Endothelial cell of umbilical vein (primary cell): ENCODE results near the gene ELMO1. TPM values are rescaled to one million over a fixed set of nuclear protein-coding genes. Genes with fewer than 3 reads are reported as not detected.

ENCODE experiments used
- BruUV-seq: library from RNA; stranded (reverse); fragments of 400-500 nt; replicated peaks from 2 replicates; lab custom pipeline; 2021; lab: Mats Ljungman, UMichigan
- CTCF ChIA-PET: fragments of 300-600, 350-600 bp; sonication (Branson Sonifier 250); formaldehyde crosslinking; loops from one replicate; lab custom pipeline; 2021; ENCODE audit warnings: antibody characterized with exemption, inconsistent platforms; lab: Charles Lee
- POLR2A ChIA-PET: fragments of 300-600, 350-600 bp; sonication (Branson Sonifier 250); formaldehyde crosslinking; loops from one replicate; lab custom pipeline; 2021; ENCODE audit warnings: antibody characterized with exemption, inconsistent platforms; lab: Charles Lee
- DNase-seq: peaks from one replicate; pipeline ENCODE4 v3.0.0-alpha.2; 2011; ENCODE audit warnings: low read depth, low spot score
- FAIRE-seq: peaks from 2 replicates; lab custom pipeline; 2011; peaks lifted over from hg19 to GRCh38; lab: Jason Lieb, UNC
- H2AFZ ChIP-seq: 2 replicates; pipeline ENCODE4 v1.6.0; 2012; ENCODE audit warnings: low read depth, low read length, control low read depth, inconsistent platforms
- H3K27ac ChIP-seq: 2 replicates; pipeline ENCODE4 v1.5.1; 2011; ENCODE audit warnings: low read depth, mild to moderate bottlenecking, control low read depth, low read length, moderate library complexity; ENCODE audit not compliant: insufficient read depth
- H3K27me3 ChIP-seq, 2 experiments: 2 replicates each; pipeline versions ENCODE4 v1.6.0 to v1.6.1; 2011; ENCODE audit warnings: low read length in 2 of 2, mixed read lengths in 1 of 2; ENCODE audit not compliant: control insufficient read depth in 2 of 2, insufficient read depth in 2 of 2
- H3K36me3 ChIP-seq, 2 experiments: 2 replicates in 1 of 2; 3 replicates in 1 of 2; pipeline ENCODE4 v1.5.1; 2011; ENCODE audit warnings: low read length in 2 of 2, mild to moderate bottlenecking in 1 of 2, moderate library complexity in 1 of 2; ENCODE audit not compliant: control insufficient read depth in 2 of 2, insufficient read depth in 2 of 2; ENCODE audit errors: extremely low read depth in 1 of 2
- H3K4me1 ChIP-seq: 3 replicates; pipeline ENCODE4 v1.5.1; 2011; ENCODE audit warnings: mild to moderate bottlenecking, low read length; ENCODE audit not compliant: control insufficient read depth, insufficient read depth; ENCODE audit errors: extremely low read depth
- H3K4me2 ChIP-seq: 2 replicates; pipeline ENCODE4 v1.6.1; 2011; ENCODE audit warnings: low read length, control low read depth, mixed read lengths; ENCODE audit not compliant: insufficient read depth
- H3K4me3 ChIP-seq, 3 experiments: fragments of 200-600 bp in 1 of 3; sonication (generic), shearing (Covaris generic) in 1 of 3; replicated peaks in 1 of 3; 2 replicates each; pipeline ENCODE4 v1.5.1; 2011 to 2016; ENCODE audit warnings: control low read depth in 3 of 3, low read length in 3 of 3, mild to moderate bottlenecking in 2 of 3, inconsistent platforms in 1 of 3, low read depth in 1 of 3, moderate library complexity in 1 of 3; ENCODE audit not compliant: insufficient read depth in 1 of 3
- H3K79me2 ChIP-seq: 2 replicates; pipeline ENCODE4 v1.6.0; 2012; ENCODE audit warnings: low read length, inconsistent platforms; ENCODE audit not compliant: control insufficient read depth, insufficient read depth
- H3K9ac ChIP-seq: replicated peaks from 2 replicates; pipeline ENCODE3; 2011; ENCODE audit warnings: low read length, control low read depth; ENCODE audit not compliant: insufficient read depth; ENCODE audit errors: extremely low read depth
- H3K9me1 ChIP-seq: replicated peaks from 3 replicates; pipeline ENCODE4 v1.6.0; 2011; ENCODE audit warnings: mild to moderate bottlenecking, low read length; ENCODE audit not compliant: control insufficient read depth, insufficient read depth; ENCODE audit errors: extremely low read depth
- H3K9me3 ChIP-seq: replicated peaks from 2 replicates; pipeline ENCODE4 v1.5.1; 2012; ENCODE audit warnings: low read length, inconsistent platforms; ENCODE audit not compliant: control insufficient read depth, insufficient read depth
- H4K20me1 ChIP-seq: replicated peaks from 2 replicates; pipeline ENCODE3; 2011; ENCODE audit warnings: mild to moderate bottlenecking, low read length; ENCODE audit not compliant: control insufficient read depth, insufficient read depth; ENCODE audit errors: extremely low read depth
- EZH2 ChIP-seq: IDR thresholded peaks from 2 replicates; pipeline ENCODE4 v1.6.1; 2012; ENCODE audit warnings: borderline replicate concordance, low read depth, mild to moderate bottlenecking, moderate library complexity, low read length, inconsistent platforms; ENCODE audit not compliant: severe bottlenecking
- FOS ChIP-seq: IDR thresholded peaks from 2 replicates; pipeline ENCODE4 v1.6.1; 2011; ENCODE audit warnings: mild to moderate bottlenecking, low read length, moderate library complexity, borderline replicate concordance; ENCODE audit not compliant: insufficient read depth
- GATA2 ChIP-seq: IDR thresholded peaks from 2 replicates; pipeline ENCODE4 v1.7.0; 2011; ENCODE audit warnings: low read depth, mild to moderate bottlenecking, moderate library complexity, mixed read lengths, low read length; ENCODE audit not compliant: insufficient read length, insufficient read depth
- JUN ChIP-seq: IDR thresholded peaks from 2 replicates; pipeline ENCODE4 v1.6.1; 2011; ENCODE audit warnings: borderline replicate concordance, low read depth; ENCODE audit not compliant: insufficient read length, insufficient read depth
- MYC ChIP-seq: IDR thresholded peaks from one replicate; pipeline ENCODE4 v1.6.1; 2011; ENCODE audit warnings: mild to moderate bottlenecking, low read depth, low read length
- POLR2A ChIP-seq: IDR thresholded peaks from 2 replicates; pipeline ENCODE4 v1.6.1; 2012; ENCODE audit warnings: low read depth, mild to moderate bottlenecking, control low read depth, low read length
- POLR2AphosphoS5 ChIP-seq: IDR thresholded peaks from 2 replicates; pipeline ENCODE4 v1.6.1; 2012; ENCODE audit warnings: low read depth, mild to moderate bottlenecking, control low read depth, low read length, moderate library complexity; ENCODE audit not compliant: insufficient read depth
- dilution Hi-C: fragments of 300-500 bp; cut with MboI; formaldehyde crosslinking; loops from one replicate; pipeline ENCODE4 v1.15.0; 2019; ENCODE audit warnings: low sequenced_read_pairs; ENCODE audit not compliant: extremely low pct_ligation_motif_present
- intact Hi-C: fragments of 100-400 bp; cut with micrococcal nuclease; formaldehyde crosslinking; loops from one replicate; pipeline ENCODE4 v1.10.0; 2022
- polyA plus RNA-seq, 4 experiments: library from polyadenylated mRNA; depleted of rRNA in 3 of 4; stranded (reverse) in 3 of 4; unstranded in 1 of 4; fragments of >200 nt; gene quantifications; 2 replicates each; pipeline versions ENCODE4 v1.2.1 to v1.2.3, GENCODE V29; 2011 to 2012; ENCODE audit warnings: missing spikeins in 1 of 4
- total RNA-seq: library from RNA; stranded (reverse); gene quantifications from 2 replicates; pipeline ENCODE4 v1.2.3, GENCODE V29; 2021
- TF ChIP-seq, protein P1 (sequence below): IDR thresholded peaks from 2 replicates; pipeline ENCODE4 v1.6.1; 2011; ENCODE audit not compliant: insufficient read depth, insufficient read length
- TF ChIP-seq, protein P2 (sequence below), 2 donors: IDR thresholded peaks; 1 replicate in 1 of 2; 2 replicates in 1 of 2; pipeline ENCODE4 v1.5.1; 2011; ENCODE audit warnings: low read length in 2 of 2, mild to moderate bottlenecking in 2 of 2, moderate library complexity in 2 of 2, control low read depth in 1 of 2, inconsistent platforms in 1 of 2, low read depth in 1 of 2; ENCODE audit not compliant: insufficient read depth in 1 of 2; ENCODE audit errors: extremely low read depth in 1 of 2

Gene ELMO1
- total and polyA plus RNA-seq, 2 donors (not counting 3 experiments of a cell fraction or from before 2014, with no cell fraction given), result 17.0 to 30.6 TPM

DNA sequence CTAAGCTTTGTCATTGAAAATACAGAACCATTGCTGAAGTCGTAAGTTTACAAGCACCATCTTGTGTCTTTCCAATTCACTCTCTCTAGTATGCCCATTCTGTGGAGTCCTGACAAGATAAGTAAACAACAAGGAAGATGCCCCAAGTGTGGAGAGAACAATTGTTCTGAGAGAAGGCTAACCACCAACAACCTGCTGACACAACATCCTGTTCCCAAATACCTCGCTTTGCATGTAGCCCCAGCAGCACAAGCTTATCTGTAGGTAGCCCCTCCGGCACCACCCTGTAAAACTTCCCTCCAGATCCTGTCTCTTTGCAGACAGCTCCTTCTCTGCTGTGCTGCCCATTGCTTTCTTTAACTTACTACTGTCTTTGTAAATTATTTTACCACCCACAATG is 491.0 kb downstream of the ELMO1 start:
- Histone ChIP-seq H3K4me3 (no peak overlapping the region), H3K27me3 (no peaks in the 10 kb centered on the region), H3K36me3 (no peaks in the 10 kb centered on the region), H3K9me3 (no peaks in the 10 kb centered on the region), H2AFZ (no peak overlapping the region), H3K9ac (no peak overlapping the region), H3K27ac (no peak overlapping the region), H3K79me2 (no peaks in the 10 kb centered on the region), H3K9me1 (no peaks in the 10 kb centered on the region), H3K4me1 (no peaks in the 10 kb centered on the region), H4K20me1 (no peaks in the 10 kb centered on the region), H3K4me2 (no peak overlapping the region)
- POLR2A ChIA-PET, result no interaction called here
- dilution Hi-C loops, result no loop called here
- TF ChIP-seq MYC (no peak), GATA2 (no peak), POLR2A (no peak), FOS (no peak), JUN (no peak), POLR2AphosphoS5 (no peak), EZH2 (no peak)
- TF ChIP-seq, protein P1, sequence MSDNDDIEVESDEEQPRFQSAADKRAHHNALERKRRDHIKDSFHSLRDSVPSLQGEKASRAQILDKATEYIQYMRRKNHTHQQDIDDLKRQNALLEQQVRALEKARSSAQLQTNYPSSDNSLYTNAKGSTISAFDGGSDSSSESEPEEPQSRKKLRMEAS, result no peak
- BruUV-seq, result no TSS peak
- CTCF ChIA-PET, result interaction anchor here (1.3 to 2.2 kb wide), 2 partner anchors 9 to 224 kb away, joined by 4 to 7 read pairs; no protein-coding TSS in a partner anchor
- FAIRE-seq (no peak), DNase-seq (no peak)
- intact Hi-C loops, result no loop called here

DNA sequence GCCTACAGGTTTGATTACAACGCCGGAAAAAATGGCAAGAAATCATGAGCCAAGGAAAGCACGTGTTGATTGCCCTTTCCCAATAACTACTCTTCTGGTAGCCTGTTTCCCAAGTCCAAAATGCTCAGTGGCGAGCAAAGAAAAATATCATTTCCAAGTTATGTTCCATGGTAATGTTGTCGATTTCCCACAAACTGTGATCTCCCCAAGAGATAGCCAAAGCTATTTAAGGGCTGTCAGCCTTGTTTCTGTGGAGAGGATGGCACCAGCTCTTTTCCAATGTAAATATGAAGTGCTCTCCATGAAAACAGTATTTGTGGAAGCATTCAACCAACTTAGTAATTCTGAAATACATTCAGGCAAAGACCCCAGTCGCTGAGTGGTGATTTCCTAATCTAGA is 491.9 kb downstream of the ELMO1 start:
- CTCF ChIA-PET, result interaction anchor here (1.1 to 1.3 kb wide), 2 partner anchors 11 to 225 kb away, joined by 4 to 11 read pairs; no protein-coding TSS in a partner anchor
- no peak for FAIRE-seq
- no peak for DNase-seq
- H3K4me3 ChIP-seq, result no peak overlapping the region
- H3K4me1 ChIP-seq, result no peaks in the 10 kb centered on the region
- no peak overlapping the region for H2AFZ ChIP-seq
- no peak overlapping the region for H3K27ac ChIP-seq
- no peaks in the 10 kb centered on the region for H3K27me3 ChIP-seq
- H3K9me1 ChIP-seq, result no peaks in the 10 kb centered on the region
- TF ChIP-seq, protein P2, sequence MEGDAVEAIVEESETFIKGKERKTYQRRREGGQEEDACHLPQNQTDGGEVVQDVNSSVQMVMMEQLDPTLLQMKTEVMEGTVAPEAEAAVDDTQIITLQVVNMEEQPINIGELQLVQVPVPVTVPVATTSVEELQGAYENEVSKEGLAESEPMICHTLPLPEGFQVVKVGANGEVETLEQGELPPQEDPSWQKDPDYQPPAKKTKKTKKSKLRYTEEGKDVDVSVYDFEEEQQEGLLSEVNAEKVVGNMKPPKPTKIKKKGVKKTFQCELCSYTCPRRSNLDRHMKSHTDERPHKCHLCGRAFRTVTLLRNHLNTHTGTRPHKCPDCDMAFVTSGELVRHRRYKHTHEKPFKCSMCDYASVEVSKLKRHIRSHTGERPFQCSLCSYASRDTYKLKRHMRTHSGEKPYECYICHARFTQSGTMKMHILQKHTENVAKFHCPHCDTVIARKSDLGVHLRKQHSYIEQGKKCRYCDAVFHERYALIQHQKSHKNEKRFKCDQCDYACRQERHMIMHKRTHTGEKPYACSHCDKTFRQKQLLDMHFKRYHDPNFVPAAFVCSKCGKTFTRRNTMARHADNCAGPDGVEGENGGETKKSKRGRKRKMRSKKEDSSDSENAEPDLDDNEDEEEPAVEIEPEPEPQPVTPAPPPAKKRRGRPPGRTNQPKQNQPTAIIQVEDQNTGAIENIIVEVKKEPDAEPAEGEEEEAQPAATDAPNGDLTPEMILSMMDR (IDR thresholded peaks at IDR 0.05; ENCODE audit: extremely low read depth in 1 of 2, insufficient read depth in 1 of 2, low read depth in 1 of 2, low read length in 2 of 2), result no peak
- TF ChIP-seq FOS (no peak), POLR2AphosphoS5 (no peak), EZH2 (no peak), MYC (no peak), GATA2 (no peak), POLR2A (no peak), JUN (no peak)
- TF ChIP-seq, protein P1, result no peak
- POLR2A ChIA-PET, result no interaction called here
- no peak overlapping the region for H3K9ac ChIP-seq
- H3K9me3 ChIP-seq, result no peaks in the 10 kb centered on the region
- dilution Hi-C loops (no loop called here), intact Hi-C loops (no loop called here)
- no peak overlapping the region for H3K4me2 ChIP-seq
- no peaks in the 10 kb centered on the region for H3K79me2 ChIP-seq
- no TSS peak for BruUV-seq
- H4K20me1 ChIP-seq, result no peaks in the 10 kb centered on the region
- H3K36me3 ChIP-seq, result no peaks in the 10 kb centered on the region
